ENCODE measurements around the gene BSN. TPM values are rescaled to one million over a fixed set of nuclear protein-coding genes. Genes with fewer than 3 reads are reported as not detected.

Gene BSN
- total and polyA plus RNA-seq, 2 experiments from 2014 or later = 0.50 to 5.1 TPM

GRCh38 chr3:49611719-49612118 is 57.4 kb downstream of the BSN start (continued):
- no peak for TF ChIP-seq ZNF462 (CRISPR knock-in tag; IDR thresholded peaks at IDR 0.05)
- no peak for TF ChIP-seq POLR2AphosphoS5 (IDR thresholded peaks at IDR 0.05; ENCODE audit: low read depth)
- TF ChIP-seq EZH2phosphoT487 (IDR thresholded peaks at IDR 0.05; ENCODE audit: unreplicated experiment) = no peak
- TF ChIP-seq REST (IDR thresholded peaks at IDR 0.05; ENCODE audit: unreplicated experiment) = no peak
- no peak for TF ChIP-seq EZH2 (IDR thresholded peaks at IDR 0.05; ENCODE audit: low read depth, unreplicated experiment)

DNA sequence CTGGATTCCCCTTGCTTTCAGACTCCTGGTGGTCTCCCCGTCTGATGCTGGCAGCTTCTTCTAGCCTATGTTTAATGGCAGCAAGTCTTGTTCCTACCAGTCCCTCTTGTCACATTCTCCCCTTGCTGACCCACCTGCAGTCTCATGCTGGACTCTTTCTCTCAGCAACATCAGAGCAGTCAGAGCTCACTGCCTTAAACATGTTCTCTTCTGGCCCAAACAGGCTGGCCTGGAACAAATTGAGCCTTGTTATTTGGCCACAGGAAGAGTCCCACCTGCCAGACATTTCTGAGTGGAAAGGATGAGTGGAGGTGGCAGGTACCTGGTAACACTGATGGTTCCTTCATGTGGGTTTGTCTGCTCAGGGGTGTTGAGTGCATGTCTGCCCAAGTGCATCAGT is 60.7 kb downstream of the BSN start:
- no peak overlapping the region for H3K4me3 Mint-ChIP-seq
- Histone ChIP-seq H3K9me2 (ENCODE audit: insufficient read depth) (no peaks in the 10 kb centered on the region; the same call in 1 of the 2 replicates), H3K4me1 (ENCODE audit: insufficient read depth) (peaks cover 9% of the 10 kb centered on the region), H3K4me2 (no peak overlapping the region), H3K4me3 (no peak overlapping the region), H2AFZ (no peak overlapping the region), H3K79me2 (replicated peaks; ENCODE audit: insufficient read depth) (no peaks in the 10 kb centered on the region), H3K27ac (ENCODE audit: low read depth) (no peak overlapping the region), H3F3A (replicated peaks; ENCODE audit: low read depth) (no peaks in the 10 kb centered on the region), H3K27me3 (ENCODE audit: insufficient read depth) (no peaks in the 10 kb centered on the region), H3K36me3 (ENCODE audit: insufficient read depth) (no peaks in the 10 kb centered on the region), H4K20me1 (replicated peaks; ENCODE audit: insufficient read depth) (no peaks in the 10 kb centered on the region; the same call in 1 of the 2 replicates)
- H3K4me1 Mint-ChIP-seq = peaks cover 17% of the 10 kb centered on the region
- H3K27me3 Mint-ChIP-seq (ENCODE audit: insufficient read depth, low read depth, poor library complexity) = peaks cover 2% of the 10 kb centered on the region
- peaks cover 7% of the 10 kb centered on the region; the same call in 1 of the 3 replicates for H3K9me3 Mint-ChIP-seq
- H3K27ac Mint-ChIP-seq = no peak overlapping the region
- TF ChIP-seq EZH2phosphoT487 (IDR thresholded peaks at IDR 0.05; ENCODE audit: unreplicated experiment) = no peak
- no peaks in the 10 kb centered on the region for H3K36me3 Mint-ChIP-seq (ENCODE audit: low read depth)
- ATAC-seq (no peak), DNase-seq (ENCODE audit: low spot score) (no peak)
